Upper lobe of right lung (tissue), 1 donor: ENCODE measurements around the gene LRRC17. TPM values are rescaled to one million over a fixed set of nuclear protein-coding genes. Genes with fewer than 3 reads are reported as not detected.
"Not testable (repeated sequence)": the region's sequence is repeated elsewhere in the genome, so short reads cannot be mapped to it uniquely, and the experiment has no call there.

Experiments
- ATAC-seq: fragments of 200-7000 bp; cut with Tn5 transposase; one replicate; pipeline ENCODE4 v1.9.1; 2020; ENCODE audit warnings: mild to moderate bottlenecking, moderate library complexity
- DNase-seq: peaks from one replicate; pipeline ENCODE4 v3.0.0-alpha.2; 2020
- H3K27ac ChIP-seq: fragments of 200-600 bp; one replicate; pipeline ENCODE4 v1.8.0; 2022
- H3K27me3 ChIP-seq: fragments of 200-600 bp; one replicate; pipeline ENCODE4 v1.8.0; 2022; ENCODE audit warnings: mild to moderate bottlenecking
- H3K36me3 ChIP-seq: fragments of 200-600 bp; one replicate; pipeline ENCODE4 v1.8.0; 2022
- H3K4me1 ChIP-seq: fragments of 200-600 bp; one replicate; pipeline ENCODE4 v1.8.0; 2022
- H3K4me3 ChIP-seq: fragments of 200-600 bp; one replicate; pipeline ENCODE4 v1.8.0; 2022; ENCODE audit warnings: mild to moderate bottlenecking
- H3K9me3 ChIP-seq: fragments of 200-600 bp; one replicate; pipeline ENCODE4 v1.8.0; 2022
- intact Hi-C: fragments of 100-400 bp; cut with DNase I; formaldehyde crosslinking; loops from one replicate; pipeline ENCODE4 v1.11.0; 2022
- total RNA-seq: library from RNA; stranded (reverse); fragmentation: NEBNext Ultra II Directional; extraction: Animal tissue kit (Norgen Biotek cat#: 25700); gene quantifications from one replicate; pipeline ENCODE4 v1.2.1, GENCODE V29; 2021
- TF ChIP-seq, protein P1 (sequence below): fragments of 200-600 bp; IDR thresholded peaks from one replicate; pipeline ENCODE4 v1.8.0; 2022; ENCODE audit warnings: antibody characterized with exemption
- donor health status: DM: no; HTN: yes; CAD: no; lungs with severe emphysema.

LRRC17 gene
- total RNA-seq, 1 donor from 2014 or later: 0.58 TPM

DNA sequence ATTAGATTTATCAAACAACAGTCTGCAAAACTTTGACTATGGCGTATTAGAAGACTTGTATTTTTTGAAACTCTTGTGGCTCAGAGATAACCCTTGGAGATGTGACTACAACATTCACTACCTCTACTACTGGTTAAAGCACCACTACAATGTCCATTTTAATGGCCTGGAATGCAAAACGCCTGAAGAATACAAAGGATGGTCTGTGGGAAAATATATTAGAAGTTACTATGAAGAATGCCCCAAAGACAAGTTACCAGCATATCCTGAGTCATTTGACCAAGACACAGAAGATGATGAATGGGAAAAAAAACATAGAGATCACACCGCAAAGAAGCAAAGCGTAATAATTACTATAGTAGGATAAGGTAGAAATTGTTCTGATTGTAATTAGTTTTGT is 31.4 kb downstream of the LRRC17 start:
- intact Hi-C loops: no loop called here
- no peak overlapping the region for H3K27ac ChIP-seq
- no peak overlapping the region for H3K4me3 ChIP-seq
- TF ChIP-seq, protein P1, sequence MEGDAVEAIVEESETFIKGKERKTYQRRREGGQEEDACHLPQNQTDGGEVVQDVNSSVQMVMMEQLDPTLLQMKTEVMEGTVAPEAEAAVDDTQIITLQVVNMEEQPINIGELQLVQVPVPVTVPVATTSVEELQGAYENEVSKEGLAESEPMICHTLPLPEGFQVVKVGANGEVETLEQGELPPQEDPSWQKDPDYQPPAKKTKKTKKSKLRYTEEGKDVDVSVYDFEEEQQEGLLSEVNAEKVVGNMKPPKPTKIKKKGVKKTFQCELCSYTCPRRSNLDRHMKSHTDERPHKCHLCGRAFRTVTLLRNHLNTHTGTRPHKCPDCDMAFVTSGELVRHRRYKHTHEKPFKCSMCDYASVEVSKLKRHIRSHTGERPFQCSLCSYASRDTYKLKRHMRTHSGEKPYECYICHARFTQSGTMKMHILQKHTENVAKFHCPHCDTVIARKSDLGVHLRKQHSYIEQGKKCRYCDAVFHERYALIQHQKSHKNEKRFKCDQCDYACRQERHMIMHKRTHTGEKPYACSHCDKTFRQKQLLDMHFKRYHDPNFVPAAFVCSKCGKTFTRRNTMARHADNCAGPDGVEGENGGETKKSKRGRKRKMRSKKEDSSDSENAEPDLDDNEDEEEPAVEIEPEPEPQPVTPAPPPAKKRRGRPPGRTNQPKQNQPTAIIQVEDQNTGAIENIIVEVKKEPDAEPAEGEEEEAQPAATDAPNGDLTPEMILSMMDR: no peak
- H3K4me1 ChIP-seq: no peaks in the 10 kb centered on the region
- no peak for ATAC-seq
- H3K27me3 ChIP-seq: no peaks in the 10 kb centered on the region
- no peaks in the 10 kb centered on the region for H3K36me3 ChIP-seq
- H3K9me3 ChIP-seq: no peaks in the 10 kb centered on the region
- DNase-seq: no peak

DNA sequence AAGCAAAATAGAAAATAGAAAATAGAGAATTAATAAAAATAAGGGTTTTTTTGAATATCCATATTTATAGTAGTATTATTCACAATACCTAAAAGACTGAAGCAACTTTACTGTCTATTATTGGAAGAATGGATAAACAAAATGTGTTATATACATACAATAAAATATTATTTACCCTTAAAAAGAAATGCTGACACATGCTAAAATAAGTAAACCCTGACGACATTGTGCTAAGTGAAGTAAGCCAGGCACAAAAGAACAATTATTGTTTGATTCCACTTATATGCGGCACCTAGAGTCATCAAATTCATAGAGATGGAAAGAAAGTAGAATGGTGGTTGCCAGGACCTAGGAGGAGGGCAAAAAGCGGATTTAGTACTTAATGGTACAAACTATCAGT is 39.0 kb downstream of the LRRC17 start:
- H3K27me3 ChIP-seq: no peaks in the 10 kb centered on the region
- H3K36me3 ChIP-seq: no peaks in the 10 kb centered on the region
- ATAC-seq: no peak
- TF ChIP-seq, protein P1: no peak
- no peaks in the 10 kb centered on the region for H3K4me1 ChIP-seq
- H3K27ac ChIP-seq: no peak overlapping the region
- H3K9me3 ChIP-seq: no peaks in the 10 kb centered on the region
- no peak overlapping the region for H3K4me3 ChIP-seq
- no peak for DNase-seq
- intact Hi-C loops: no loop called here

DNA sequence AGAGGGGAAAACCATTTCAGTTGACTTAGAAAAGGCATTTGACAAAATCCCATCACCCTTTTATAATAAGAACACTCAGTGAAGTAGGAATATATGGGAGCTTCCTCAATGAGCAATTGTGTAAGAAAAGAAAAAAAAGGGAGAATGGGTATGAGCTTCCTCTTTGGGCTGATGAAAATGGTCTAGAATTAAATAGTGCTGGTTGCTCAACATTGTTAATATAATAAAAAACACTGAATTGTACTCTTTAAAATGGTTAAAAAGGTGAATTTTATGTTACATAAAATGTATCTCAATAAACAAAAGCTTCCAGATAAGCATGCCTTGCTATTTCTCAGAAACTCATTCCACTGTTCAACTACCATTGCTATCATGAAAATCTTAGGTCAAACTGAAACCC is 40.6 kb downstream of the LRRC17 start:
- DNase-seq (no peak), ATAC-seq (peak; percentile 46)
- Histone ChIP-seq H3K27me3 (no peaks in the 10 kb centered on the region), H3K4me1 (no peaks in the 10 kb centered on the region), H3K4me3 (no peak overlapping the region), H3K27ac (no peak overlapping the region), H3K36me3 (no peaks in the 10 kb centered on the region), H3K9me3 (no peaks in the 10 kb centered on the region)
- TF ChIP-seq, protein P1: no peak
- intact Hi-C loops: no loop called here

DNA sequence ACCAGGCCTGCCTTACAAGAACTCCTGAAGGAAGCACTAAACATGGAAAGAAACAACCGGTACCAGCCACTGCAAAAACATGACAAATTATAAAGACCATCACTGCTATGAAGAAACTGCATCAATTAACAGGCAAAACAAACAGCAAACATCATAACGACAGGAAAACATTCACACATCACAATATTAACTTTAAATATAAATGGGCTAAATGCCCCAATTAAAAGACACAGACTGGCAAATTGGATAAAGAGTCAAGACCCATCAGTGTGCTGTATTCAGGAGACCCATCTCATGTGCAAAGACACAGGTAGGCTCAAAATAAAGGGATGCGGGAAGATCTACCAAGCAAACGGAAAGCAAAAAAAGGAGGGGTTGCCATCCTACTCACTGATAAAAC is 41.6 kb downstream of the LRRC17 start:
- H3K4me3 ChIP-seq, H3K27me3 ChIP-seq, H3K36me3 ChIP-seq, ATAC-seq, H3K4me1 ChIP-seq, H3K27ac ChIP-seq, intact Hi-C loops, DNase-seq, H3K9me3 ChIP-seq: not testable (repeated sequence)

DNA sequence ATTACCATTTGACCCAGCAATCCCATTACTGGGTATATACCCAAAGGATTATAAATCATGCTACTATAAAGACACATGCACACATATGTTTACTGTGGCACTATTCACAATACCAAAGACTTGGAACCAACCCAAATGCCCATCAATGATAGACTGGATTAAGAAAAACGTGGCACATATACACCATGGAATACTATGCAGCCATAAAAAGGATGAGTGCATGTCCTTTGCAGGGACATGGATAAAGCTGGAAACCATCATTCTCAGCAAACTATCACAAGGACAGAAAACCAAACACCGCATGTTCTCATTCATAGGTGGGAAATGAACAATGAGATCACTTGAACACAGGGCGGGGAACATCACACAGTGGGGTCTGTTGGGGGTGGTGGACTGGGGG is 45.2 kb downstream of the LRRC17 start:
- DNase-seq, H3K9me3 ChIP-seq, ATAC-seq, intact Hi-C loops, H3K27ac ChIP-seq, H3K4me1 ChIP-seq, H3K27me3 ChIP-seq, H3K4me3 ChIP-seq, H3K36me3 ChIP-seq: not testable (repeated sequence)

DNA sequence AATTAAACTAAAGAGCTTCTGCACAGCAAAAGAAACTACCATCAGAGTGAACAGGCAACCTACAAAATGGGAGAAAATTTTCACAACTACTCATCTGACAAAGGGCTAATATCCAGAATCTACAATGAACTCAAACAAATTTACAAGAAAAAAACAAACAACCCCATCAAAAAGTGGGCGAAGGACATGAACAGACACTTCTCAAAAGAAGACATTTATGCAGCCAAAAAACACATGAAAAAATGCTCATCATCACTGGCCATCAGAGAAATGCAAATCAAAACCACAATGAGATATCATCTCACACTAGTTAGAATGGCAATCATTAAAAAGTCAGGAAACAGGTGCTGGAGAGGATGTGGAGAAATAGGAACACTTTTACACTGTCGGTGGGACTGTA is 49.2 kb downstream of the LRRC17 start:
- H3K4me1 ChIP-seq, H3K4me3 ChIP-seq, H3K27ac ChIP-seq, DNase-seq, H3K27me3 ChIP-seq, ATAC-seq, H3K9me3 ChIP-seq, H3K36me3 ChIP-seq, intact Hi-C loops: not testable (repeated sequence)

DNA sequence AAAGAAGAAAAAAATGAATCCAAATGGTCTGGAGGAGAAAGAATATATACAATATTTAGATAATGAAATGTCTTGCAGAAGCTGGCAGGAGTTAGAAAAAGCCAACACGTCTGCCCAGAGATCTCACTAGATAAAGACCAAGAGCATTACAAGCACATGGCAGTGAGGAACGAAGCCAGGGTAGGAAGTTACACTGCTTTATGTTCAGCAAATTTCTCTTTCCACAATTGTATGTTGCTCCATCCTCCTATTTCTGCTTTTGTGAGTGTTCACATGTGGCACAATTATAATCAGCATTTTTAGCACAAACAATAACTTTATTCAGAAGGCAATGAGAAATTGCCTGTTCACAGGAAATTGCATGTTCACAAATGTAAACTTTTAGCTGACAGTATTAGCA is 53.7 kb downstream of the LRRC17 start:
- Histone ChIP-seq H3K27me3 (no peaks in the 10 kb centered on the region), H3K36me3 (no peaks in the 10 kb centered on the region), H3K9me3 (no peaks in the 10 kb centered on the region), H3K4me1 (no peaks in the 10 kb centered on the region), H3K27ac (no peak overlapping the region), H3K4me3 (no peak overlapping the region)
- DNase-seq (no peak), ATAC-seq (peak; percentile 29)
- TF ChIP-seq, protein P1: no peak
- intact Hi-C loops: no loop called here
